Measurements from ENCODE around the gene ANKFN1.

The ANKFN1 gene

DNA sequence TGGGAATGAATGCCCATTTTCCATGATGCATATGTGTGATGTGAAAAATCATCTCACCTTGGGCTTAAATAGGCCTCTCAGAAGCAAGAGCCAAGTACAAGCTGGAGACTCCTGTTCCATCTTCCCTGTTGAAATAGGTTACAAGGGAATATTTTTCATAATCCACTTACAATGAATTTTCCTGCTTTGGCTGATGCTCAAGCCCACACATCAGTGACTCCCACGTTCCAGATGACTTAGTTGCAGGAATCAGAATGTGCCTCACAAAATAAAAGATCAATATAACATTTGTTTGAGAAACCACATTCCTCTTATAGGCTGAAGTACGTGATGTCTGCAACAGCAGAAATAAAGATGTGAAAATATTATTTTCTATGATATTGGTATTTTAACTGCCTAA lies 24.1 kb downstream of the ANKFN1 start:
- no peak for DNase-seq (ENCODE audit: low read depth in 3 of 3)

DNA sequence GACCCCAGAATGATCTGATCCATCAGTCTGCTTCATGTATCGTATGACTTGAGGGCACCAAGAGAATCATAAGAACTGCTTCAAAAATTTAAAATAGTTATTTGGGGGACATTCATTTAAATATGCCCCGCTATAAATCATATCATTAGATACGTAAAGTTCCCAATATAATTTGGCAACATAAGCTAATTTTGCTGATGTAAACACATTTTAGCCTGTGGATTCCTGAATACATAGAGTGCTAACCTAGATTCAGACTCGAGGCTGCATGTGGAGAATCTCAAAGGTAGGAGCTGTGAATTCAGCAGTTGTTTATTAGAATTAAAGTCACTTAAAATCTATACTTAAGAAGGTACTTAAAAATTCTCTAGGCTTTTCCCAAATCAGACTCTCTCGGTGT lies 24.9 kb downstream of the ANKFN1 start:
- DNase-seq (ENCODE audit: low read depth in 3 of 3) = no peak

DNA sequence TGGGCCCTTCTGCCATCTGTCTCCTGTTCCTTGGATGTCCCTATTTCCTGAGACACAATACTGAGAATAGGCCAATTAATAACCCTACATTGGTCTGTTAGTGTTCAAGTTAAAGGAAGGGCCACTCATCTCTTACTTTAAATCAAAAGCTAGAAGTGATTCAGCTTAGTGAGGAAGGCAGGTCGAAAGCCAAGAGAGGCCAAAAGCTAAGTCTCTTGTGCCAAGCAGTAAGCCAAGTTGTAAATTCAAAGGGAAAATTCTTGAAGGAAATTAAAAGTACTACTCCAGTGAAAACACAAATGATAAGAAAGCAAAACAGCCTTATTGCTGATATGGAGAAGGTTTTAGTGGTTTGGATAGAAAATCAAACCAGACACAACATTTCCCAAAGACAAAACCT lies 28.8 kb downstream of the ANKFN1 start:
- DNase-seq (ENCODE audit: low read depth in 3 of 3) = no peak

DNA sequence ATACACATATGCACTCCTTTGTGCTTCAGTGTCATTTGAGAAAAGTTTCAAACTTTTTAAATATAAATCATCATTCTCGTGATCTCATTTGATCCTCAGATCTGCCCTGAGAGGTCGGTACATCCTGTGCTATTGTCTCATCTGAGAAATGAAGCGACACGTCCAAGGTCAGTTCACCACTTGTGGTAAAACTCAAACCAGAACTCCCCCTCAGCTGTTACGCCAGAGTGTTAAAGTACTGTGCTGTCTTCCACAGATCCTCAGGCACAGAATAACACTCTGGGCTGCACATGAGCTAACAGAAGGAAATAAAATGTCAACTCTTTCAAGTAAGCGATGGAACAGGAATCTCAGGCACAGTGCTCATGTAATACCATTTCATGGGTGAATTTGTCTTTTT lies 31.4 kb downstream of the ANKFN1 start:
- DNase-seq (ENCODE audit: low read depth in 3 of 3) = no peak

DNA sequence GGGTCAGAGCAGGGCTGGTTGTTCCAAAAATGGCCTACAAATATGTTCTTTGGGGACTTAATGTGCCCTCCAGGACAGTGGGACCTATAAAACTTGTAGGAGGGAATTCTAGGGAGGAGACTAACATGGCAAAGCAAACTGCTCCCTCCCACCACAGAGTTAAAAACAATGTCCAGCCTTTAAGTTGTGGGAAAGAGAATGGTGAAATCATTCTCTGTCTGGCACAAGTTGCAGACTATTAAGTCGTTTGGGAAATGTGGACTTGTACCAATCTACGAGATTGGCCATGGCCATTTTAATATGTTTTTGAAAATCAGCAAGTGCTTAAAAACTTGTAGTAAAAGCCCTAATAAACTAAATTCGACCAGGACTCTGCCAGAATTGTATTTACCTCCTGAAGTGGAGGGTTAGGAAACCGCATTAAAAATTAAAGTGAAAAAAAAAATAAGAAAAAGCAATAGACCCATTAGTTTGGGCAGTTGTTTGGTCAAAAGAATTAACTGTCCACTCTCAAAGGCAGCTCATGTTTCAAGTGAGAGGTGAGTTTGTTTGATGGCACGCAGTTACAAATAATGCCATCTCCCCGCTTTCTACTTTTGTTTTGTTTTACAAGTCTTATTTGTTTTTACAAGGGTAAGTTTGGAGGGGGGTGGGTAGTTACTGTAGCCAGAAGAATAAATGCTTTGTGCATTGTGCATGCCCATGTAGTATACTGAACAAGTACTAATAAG lies 32.4 kb downstream of the ANKFN1 start:
- no peak for DNase-seq (ENCODE audit: low read depth in 3 of 3)

DNA sequence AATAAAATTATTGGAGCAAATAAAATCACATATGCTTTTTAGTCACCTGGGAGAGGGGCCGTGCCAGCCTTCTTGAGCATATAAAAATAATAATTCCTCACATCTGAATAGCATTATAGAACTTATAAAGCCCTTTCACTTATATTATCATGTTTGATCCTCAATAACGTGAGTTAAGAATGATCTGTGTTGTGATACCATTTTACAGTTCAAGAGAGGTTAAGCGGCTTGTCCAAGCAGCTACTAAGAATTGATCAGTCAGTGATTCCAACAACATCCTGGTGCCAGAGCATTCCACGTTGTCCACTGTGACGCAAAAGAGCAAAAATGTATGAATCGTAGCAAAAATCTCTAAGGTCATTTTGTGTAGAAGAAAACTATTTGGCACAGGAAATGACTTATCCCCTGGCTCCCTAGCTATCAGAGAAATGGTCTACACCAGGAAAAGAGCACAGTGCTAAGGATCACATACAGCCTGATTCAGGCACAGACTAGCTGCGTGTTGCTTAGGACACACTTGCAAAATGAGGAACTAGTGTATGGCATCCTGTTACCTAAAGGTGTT lies 33.0 kb downstream of the ANKFN1 start:
- DNase-seq (ENCODE audit: low read depth in 3 of 3) = no peak

DNA sequence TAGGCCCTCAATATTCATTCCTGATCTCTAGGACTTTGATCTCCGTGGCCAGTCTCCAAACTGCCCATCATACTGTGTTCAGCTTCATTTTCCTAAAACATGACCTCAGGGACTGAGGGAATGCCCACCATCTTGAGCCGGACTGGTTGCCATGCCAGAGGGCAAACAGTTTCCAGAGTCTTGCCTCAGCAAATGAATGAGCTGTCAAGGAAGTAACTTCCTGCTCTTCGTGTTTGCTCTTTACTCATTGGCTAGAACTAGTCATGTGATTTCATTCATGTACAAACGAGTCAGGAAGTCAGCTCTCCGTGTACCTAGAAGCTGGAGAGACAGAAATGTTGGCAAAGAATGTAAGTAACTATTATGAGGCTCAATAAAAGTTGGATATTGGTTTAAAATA lies 50.2 kb downstream of the ANKFN1 start:
- DNase-seq (ENCODE audit: low read depth in 3 of 3) = no peak

DNA sequence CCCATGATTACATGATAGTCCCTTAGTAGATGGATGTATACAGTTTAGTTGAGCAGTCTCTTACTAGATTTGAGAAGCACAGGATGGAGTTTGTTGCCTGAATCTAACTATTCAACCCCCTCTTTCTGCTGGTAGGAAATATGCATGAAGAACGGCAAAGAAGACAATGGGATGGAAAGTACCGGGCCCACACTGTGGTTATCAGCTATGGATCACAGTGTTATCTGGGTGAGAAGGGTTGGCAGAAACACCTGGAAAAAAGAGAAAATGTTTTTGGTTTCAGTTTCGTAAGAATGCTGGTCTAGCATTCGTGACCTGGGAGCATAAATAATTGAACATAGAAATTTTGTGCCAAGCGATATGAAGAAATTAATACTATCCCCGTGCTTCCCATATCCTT lies 53.1 kb downstream of the ANKFN1 start:
- DNase-seq (ENCODE audit: low read depth in 3 of 3) = no peak

DNA sequence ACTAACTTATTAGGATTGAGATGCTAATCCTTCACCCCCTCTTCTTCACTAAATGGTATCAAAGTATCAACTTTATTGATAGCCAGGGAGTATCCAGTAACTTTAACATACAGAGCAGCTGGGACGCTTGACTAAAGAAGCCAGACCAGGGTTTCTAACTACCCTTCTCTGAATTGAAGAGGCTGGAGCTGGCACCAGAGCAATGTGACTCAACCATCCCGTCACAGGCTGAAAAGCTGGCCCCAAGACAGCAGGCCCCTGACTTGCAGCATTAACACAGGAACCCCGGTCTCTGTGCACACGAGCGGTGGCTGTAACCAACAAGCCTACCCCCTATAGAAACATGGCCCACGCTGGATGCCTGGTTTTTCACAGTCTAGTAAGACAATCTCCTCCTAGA lies 59.8 kb downstream of the ANKFN1 start:
- no peak for DNase-seq (ENCODE audit: low read depth in 3 of 3)

DNA sequence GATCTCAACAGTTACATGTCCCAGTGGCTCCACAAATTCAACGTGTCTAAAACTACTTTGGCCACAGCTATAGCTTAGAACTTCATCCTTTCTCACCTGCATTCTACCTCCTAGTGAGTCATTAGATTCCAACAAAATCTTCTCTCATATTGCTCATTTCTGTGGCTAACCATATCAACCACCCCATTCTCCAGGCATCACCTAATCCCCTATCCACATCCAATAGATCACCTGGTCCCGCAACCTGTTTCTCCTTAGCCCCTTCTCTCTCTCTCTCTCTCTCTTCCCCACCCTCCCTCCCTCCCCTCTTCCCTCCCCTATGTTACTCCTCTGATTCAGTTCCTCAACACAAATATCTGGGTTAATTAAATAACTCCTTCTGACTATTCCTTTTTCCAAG lies 64.6 kb downstream of the ANKFN1 start:
- DNase-seq (ENCODE audit: low read depth in 3 of 3) = no peak

DNA sequence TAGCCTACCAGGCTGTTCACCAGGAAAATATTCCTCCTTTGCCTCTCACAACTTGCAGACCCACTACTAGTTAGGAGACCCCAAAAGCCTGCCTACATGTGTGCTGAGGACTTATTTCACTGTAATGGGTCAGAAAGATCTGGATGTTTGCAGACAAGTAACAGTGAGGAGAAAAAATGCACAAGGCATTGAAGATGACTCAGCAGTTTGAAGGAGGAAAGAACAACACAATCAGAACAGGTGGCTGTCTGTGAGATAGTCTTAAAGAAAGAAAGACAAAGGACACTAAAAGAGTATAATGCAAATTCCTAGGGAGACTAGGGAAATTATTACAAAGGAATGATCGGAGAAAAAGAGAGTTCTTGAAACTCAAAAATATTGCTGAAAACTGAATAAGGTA lies 69.0 kb downstream of the ANKFN1 start:
- no peak for DNase-seq (ENCODE audit: low read depth in 3 of 3)

DNA sequence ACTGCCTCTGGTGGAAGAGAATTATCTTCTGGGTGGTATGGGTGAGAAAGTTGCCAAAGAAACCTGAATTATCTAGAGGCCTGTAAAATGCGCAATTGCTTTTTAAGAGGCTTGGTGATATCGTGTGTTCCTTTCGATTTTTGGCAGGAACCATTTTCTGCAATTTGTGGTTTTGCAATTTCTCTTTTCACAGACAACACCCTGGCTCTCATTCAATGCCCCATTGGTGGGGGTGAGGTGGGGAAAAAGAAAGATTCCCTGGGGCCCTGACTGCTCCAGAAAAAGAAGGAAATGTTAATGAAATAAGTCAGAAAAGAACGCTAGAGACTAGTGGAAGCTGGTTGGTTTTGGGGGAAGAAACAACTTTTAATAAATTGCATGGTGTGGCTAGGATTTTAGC lies 77.4 kb downstream of the ANKFN1 start:
- no peak for DNase-seq (ENCODE audit: low read depth in 3 of 3)

DNA sequence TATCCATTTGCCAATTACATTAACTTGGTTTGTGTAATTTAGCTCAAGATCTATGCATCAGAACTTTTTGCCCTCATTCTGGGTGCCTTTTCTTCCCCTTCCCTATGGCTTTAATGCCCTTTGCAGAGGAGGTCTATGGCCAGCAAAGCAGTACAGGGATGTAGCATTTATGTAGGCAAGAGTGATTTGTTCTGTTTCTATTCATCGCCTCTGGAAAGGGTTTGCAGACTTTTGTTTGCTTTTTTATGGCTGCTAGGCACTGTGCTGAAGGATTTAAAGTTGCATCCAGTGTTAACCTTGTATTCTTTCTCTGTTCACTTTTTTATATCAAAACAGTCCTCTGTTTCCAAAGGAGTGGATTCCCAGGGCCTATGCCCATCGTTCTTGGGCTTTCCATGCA lies 78.0 kb downstream of the ANKFN1 start:
- no peak for DNase-seq (ENCODE audit: low read depth in 3 of 3)

DNA sequence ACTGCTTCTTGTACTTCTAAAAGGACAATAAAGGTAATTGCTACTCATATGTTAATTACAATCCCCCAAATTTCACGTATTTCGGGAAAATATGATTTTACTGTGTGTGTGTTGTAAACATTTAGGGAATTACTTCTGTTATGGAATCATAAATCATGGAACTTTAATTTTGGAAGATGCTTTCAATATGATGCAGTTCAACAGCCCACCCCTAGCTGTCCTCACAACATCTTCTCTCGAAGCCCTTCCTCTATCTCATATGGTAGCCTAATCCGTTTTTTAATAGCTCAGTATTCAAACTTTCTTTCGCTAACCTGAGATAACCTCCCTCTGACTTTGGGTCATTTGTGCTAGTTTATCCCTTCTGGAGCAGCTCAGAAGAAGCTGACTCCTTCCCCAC lies 78.4 kb downstream of the ANKFN1 start:
- no peak for DNase-seq (ENCODE audit: low read depth in 3 of 3)

DNA sequence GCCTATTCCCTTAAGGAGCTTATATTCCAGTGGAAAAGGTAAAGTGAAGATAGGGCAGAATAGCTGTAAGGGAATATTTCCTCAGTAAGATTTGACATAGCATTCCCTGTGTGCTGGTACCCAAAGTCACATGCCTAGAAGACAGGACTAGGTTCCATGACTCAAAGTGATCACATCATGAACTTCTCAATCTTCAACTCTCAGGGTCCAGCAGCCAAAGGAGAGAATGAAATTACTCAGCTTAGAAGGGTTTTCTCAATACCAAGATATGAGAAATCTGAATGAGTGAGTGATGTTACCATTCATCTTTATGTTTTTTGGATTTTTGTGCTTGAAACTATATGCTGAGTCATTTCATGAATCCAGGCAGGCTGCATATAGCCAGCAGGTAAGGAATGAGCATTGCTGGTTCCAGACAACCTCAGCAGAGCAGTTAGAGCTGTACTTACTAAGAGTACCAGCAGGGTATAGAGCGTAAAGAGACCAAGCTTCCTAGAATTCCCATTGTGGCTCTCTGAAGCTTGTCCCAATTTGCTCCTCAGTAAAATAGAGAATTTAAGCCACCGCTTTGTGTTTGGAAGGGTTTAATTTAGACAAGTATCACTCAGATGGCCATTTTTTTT lies 91.1 kb downstream of the ANKFN1 start:
- no peak for DNase-seq (ENCODE audit: low read depth in 3 of 3)

DNA sequence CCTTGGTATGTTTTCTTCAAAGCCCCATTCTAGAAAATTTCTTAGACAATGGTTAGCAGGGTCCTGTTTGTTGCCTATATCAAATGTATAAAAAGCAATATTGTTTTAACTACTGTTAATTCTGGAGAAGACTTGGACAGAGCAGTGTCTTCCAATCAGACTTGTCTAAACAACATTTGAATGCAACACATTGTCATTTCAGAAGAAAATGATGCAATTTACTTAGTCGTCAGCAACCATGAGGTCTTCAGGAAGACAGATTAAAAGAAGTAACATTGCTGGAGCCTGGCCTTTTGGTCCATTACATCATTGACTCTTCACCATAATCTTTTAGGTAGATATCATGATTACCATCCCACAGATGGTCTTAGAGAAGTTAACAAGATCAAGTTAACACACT lies 94.5 kb downstream of the ANKFN1 start:
- no peak for DNase-seq (ENCODE audit: low read depth in 3 of 3)

DNA sequence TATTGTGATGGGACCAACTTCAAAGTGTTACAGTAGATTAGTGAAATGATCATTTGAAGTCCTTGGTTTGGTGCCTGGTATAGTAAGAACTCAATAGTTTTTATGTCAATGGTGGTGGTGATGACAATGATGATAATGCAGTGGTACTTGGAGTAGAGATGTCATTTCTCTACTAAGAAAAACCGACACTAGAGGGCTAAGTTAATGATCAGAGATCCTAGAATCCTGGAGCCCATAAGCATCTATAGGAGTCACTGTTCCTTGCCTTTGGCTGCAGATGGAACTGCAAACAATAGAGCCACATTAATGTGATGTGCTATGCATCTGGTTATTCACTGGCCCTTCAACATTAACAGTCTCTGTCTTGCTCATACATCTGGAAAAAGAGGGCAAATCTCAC lies 103.8 kb downstream of the ANKFN1 start:
- DNase-seq (ENCODE audit: low read depth in 3 of 3) = no peak

DNA sequence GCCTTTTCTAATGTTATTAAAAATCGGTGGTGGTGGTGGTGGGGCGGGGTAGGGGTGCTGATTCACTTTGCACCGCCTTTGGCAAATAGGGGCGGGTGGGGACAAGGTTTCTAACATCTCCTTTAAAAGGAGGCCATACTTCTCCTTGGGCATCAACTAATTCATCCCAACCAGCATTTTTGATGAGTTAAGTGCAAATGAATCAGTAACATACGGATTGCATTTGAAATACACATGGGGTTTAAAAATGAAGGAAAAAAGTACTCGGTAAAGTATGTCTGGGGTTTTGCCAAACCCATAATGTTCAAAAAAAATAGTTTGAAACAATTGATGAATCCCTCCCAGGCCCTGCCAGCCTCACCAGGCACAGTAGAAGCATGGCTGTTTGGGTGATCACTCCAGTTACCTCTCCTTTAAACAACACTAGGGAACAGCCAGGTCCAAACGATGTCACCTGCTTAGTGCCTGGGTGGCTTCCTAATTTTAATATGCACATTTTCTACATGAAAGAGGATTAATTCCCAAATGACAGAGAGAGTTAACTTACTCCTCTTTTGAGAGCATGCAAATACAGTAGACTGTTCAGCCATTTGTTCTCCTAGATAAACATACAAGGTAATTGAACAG lies 107.2 kb downstream of the ANKFN1 start:
- no peak for DNase-seq (ENCODE audit: low read depth in 3 of 3)

DNA sequence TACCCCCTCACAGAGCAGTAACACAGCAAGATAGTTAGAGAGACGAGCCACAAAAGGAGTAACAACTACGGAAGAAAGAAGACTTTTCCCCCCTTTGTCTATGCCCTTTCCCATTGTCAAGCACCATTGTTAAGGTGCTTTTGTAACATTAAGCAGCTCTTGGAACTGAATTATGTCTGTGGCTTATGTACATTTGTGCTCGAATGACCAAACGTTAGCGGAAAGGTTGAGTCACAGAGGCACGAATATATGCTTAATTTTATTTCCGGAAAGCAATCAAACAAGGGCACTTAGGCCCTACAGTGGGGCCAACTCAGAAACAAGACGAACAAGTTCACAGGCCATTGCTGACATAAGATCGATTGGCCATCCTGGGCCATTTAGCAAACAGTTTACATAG lies 109.5 kb downstream of the ANKFN1 start:
- no peak for DNase-seq (ENCODE audit: low read depth in 3 of 3)

DNA sequence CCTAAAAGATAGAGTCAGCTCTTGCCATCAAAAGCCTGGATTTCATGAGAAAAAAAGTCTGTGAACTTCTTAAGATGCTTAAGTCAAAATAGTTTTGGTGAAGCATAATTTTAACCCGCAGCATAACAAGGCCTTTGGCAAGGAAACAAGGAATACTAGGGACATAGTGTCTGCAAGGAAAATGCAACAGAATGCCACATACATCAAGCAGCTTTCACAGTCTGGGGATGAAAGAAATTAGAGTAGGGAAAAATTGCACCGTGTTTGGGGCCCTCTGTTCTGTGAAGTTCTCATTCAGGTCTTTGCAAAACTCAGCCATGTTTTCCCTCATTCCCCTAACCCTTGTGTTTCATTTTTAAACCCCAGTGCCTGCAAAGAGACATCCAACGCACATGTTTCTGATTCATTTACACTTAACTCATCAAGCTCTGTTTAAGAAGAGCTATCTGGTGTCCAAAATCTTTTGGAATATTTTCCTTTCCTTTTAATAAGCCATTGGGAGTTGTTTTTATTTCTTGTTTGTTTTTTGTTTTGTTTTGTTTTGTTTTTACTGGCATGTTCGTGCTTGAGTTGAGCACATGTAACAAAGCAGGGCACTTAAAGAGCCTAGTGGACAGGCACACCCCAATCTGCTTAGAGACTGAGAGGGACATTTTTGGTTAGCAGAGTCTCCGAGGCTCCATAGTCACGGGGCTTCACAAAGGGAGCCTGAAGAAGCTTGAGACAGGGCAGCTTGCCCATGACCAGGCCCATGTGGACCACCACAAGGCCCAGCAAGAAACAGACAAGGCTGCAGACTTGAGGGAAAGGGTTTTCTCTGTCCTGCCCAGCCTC lies 116.5 kb downstream of the ANKFN1 start:
- DNase-seq (ENCODE audit: low read depth in 3 of 3) = no peak

DNA sequence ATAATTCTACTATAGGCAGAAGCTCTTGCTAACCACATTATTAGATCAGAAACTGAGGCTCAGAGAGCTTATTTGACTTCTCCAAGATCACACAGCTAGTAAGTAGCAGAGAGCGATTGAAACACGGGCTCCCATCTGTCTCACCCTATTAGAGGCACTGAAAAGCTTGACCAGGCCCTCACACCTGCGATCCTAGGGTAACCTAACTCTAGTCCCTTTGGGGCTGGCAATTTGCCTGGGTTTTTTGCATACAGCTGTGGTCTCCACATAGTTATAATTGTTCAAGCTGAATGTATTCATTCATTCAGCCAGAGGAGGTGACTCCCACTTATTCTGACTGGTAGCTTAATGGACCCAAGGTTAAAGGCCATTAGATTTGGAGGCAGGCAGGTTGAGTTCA lies 121.2 kb downstream of the ANKFN1 start:
- DNase-seq (ENCODE audit: low read depth in 3 of 3) = no peak

DNA sequence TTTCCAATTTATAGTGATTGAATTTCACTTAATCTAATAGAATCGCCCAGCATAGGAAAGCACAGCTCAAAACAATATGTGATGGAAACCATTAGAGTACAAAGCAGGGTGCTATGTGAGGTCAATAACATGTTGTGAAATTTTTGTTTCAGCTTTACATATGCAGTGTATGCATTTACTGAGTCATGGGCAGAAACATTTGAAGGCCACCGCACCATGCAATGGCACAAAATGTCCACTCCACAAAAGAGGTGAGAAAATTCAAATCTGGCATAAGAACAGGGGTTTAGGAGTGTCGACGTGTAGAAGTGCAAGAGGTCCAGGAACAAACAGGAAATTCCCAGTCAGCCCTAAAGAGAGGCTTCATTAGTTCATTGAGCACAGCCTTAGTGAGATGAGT lies 131.2 kb downstream of the ANKFN1 start:
- DNase-seq (ENCODE audit: low read depth in 3 of 3) = no peak

Measured in stimulated activated CD4-positive, alpha-beta T cell treated with anti-CD3 and anti-CD28 coated beads, TNF-alpha, amount 100 ng/mL, for 24 hours (primary cell).